SH-SY5Y (cell line): Measurements from ENCODE around the gene PAFAH1B1.

Experiments used
- GATA2 ChIP-seq: IDR thresholded peaks from 2 replicates; pipeline ENCODE4 v1.6.1; 2011; ENCODE audit warnings: mild to moderate bottlenecking, low read depth, low read length
- GATA3 ChIP-seq: IDR thresholded peaks from 2 replicates; pipeline ENCODE4 v1.6.1; 2011; ENCODE audit warnings: low read depth, mild to moderate bottlenecking, low read length, moderate library complexity

- TF ChIP-seq GATA2: no peak
- TF ChIP-seq GATA3: no peak
Observed at GRCh38 chr17:2709183-2709661, 115.8 kb downstream of the PAFAH1B1 start.
